ELF-1 (cell line): ENCODE results near the gene NDN.

Source experiments
- DNase-seq: peaks from one replicate; pipeline ENCODE4 v3.0.0-alpha.2; 2016; ENCODE audit warnings: low read depth, low spot score

The NDN gene

DNA sequence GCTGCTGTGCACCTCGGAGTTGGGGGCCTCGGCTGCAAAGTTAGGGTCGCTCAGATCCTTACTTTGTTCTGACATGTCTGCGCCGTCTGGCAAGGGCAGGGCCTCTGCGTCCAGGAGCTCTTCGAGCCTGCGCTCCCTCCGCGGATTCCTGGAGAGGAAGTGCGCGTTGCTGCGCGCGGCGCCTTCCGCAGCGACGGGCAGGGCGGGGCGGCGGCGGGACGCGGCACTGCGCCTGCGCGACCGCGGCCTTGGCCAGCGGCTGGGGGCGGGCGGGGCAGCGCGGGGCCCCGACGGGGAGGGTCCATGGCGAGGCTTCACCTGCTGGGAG is at the start of gene NDN:
Gene NDN, minus strand, starts transcription at position 163 of the 328 bp plus-strand sequence. Its CDS starts 88 bp downstream, at position 75.
- peak; percentile 62 for DNase-seq

DNA sequence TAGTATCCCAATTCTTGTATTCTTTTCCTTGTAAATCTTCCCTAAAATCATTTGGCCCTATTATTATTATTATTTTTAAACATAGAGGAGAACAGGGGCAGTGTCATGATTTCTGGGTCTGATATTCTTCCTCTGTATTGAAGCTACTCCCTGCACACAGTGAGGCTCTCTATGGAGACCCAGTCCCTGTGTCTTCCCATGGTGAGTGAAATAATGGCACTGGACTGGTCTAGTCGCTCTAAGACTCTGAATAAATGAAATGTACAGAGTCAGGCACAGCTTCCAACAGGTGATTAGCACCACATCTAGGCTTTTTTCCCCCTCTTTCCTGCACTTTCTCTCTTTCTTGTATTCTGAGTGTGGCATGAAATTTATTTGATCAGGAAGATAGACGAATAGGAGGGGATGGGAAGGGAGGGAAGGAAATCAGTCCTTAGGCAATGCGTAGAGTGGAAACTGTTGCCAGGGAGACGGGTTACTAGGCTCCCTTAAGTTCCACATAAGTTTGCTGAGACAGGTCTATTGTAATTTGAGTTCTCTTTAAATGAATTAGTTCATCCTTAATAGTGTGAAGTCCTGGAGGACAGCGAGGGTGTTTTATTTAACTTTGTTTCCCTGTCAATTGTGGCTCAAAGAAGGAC is 49.0 kb upstream of the NDN start:
- DNase-seq, result no peak

GRCh38 chr15:23734862-23735261 is 47.8 kb upstream of the NDN start:
- no peak for DNase-seq

DNA sequence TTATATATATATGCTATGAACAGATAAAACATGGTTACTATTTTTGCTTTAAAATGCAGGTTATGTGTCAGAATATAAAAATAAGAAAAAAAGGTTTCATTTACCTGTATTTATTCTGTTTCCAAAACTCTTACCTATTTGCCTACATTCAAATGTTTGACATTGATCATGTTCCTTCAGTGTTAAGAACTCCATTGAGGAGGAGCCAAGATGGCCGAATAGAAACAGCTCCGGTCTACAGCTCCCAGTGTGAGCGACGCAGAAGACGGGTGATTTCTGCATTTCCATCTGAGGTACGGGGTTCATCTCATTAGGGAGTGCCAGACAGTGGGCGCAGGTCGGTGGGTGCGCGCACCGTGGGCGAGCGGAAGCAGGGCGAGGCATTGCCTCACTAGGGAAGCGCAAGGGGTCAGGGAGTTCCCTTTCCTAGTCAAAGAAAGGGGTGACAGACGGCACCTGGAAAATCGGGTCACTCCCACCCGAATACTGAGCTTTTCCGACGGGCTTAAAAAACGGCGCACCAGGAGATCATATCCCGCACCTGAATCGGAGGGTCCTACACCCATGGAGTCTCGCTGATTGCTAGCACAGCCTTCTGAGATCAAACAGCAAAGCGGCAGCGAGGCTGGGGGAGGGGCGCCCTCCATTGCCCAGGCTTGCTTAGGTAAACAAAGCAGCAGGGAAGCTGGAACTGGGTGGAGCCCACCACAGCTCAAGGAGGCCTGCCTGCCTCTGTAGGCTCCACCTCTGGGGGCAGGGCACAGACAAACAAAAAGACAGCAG is 27.0 kb upstream of the NDN start:
- DNase-seq, result peak; percentile 66

GRCh38 chr15:23708332-23708731 is 21.2 kb upstream of the NDN start:
- no peak for DNase-seq

GRCh38 chr15:23695282-23695681 is 8.2 kb upstream of the NDN start:
- no peak for DNase-seq

- DNase-seq, result no peak
These were observed 7.5 kb upstream of the NDN start for GRCh38 chr15:23694592-23694991.

DNA sequence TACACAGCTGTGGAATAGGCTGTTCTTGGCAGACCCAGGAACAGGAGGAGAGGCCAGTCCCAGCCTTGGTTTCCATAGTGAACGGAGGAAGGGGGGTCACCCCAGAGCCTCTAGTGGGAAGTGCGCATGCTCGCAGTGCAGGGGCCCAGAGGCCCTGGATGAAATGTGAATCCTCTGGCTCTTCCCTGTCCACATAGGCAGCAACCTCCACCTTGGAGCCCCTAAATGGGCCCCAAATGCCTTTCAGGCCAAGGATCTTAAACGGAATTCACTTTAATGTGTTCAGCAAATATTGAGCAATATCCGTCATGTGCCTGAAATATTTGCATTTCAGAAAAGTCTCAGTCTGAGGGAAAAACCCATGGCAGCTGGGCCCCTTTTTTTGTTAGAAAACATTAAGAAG is 3.3 kb upstream of the NDN start:
- DNase-seq, result no peak

DNA sequence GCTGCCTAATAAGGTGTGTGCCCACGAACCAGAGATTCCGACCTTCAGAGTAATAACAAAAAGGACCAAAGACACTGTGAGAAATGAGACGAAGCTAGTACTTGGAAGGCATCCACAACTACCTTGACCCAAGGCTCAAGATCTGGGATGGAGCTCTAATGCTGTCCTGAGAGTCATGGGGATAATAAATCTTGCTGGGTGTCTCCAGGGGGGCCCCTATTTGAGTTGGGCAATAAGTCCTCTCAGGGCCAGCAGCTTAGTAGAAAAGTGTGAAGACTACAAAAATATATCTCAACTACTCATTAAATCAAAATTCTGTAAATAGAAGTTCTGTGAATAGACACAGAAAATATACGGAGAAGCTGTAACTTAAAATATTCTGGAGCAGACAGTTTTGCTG is 2.9 kb upstream of the NDN start:
- DNase-seq, result no peak

- DNase-seq, result peak; percentile 16
These were observed 501 bp downstream of the NDN start for GRCh38 chr15:23686466-23687142.

DNA sequence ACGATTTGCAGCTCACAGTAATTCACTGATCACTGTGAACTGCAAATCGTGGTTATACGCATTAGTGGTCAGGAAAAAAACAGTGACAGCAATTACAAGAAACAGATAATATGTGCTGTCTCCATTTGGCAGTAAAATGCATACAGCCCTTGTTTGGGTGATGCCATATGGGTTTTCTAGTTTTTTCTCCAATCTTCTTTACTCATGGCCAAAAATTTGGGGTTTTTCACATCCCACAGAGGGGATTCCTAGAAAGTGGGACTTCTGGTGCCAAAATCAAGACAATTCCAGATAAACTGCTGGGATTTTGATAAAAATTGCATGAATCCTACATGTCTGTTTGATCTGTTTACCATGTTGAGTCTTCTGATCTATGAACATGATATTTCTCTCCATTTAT is 15.6 kb downstream of the NDN start:
- DNase-seq, result no peak

DNA sequence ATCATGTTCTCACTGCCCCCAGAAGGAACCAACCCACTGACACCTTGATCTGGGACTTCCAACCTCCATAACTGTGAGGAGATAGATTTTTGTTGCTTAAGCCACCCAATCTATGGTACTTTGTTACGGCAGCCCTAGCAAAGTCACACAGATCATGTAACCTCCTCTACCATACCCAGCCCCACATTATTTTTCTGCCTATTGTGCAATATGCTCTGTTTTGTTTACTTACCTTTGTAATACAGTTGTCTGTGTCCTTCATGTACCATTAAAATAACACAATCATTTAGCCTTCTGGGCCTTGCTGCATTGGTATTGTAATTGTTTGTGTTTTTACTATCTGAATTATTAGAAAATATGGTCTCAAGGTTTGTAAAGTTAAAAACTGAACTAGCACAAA is 16.1 kb downstream of the NDN start:
- no peak for DNase-seq

DNA sequence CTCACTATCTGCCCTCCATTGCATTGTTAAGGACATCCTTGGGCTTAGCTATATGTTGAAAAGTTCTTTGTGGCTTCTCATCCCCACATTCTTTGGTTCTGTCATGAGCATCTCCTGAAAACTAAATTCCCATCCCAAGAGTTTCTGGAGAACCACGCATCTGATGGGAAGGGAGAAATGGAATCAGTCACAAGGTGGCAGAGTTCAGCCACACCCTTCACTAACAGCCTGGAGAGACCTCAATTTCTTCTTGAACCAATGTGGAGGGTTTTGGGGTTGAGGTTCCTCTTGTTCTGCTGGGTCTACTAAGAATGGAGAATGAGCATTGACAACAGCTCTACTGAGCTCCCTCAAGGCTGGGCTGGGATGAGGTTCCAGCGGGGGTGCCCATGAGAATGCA is 23.9 kb downstream of the NDN start:
- no peak for DNase-seq

DNA sequence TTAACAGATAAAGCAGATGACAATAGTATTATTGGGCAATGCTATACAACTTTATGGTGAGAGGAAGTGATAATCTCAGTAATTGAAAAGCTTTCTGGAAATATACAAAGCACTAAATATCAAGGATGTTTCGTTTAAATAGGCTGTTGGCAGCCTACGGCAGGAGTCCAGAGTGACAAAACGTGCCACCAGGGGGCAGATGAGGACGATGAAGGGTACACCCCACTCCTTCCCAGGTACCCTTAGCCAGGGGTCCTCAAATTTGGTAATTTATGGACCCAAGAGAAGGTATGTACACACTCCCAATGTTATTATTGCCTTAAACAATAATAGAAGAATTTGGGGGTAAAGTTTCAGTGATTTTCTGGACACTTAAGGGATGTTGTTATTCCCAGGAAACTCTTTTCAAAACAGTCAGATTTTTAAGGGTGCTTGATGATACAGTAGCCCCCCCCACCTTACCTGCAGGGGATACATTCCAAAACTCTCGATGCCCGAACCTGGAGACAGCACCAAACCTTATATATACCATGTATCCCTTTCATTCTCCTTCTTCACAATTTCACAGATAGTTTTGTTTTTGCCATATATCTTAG is 38.1 kb downstream of the NDN start:
- no peak for DNase-seq

GRCh38 chr15:23647421-23648370 is 39.4 kb downstream of the NDN start, which contains the start of gene MAGEL2:
Gene MAGEL2, minus strand, starts transcription at chr15:23647867. Its CDS starts 125 bp downstream, at chr15:23647742.
- DNase-seq, result peak; percentile 50

DNA sequence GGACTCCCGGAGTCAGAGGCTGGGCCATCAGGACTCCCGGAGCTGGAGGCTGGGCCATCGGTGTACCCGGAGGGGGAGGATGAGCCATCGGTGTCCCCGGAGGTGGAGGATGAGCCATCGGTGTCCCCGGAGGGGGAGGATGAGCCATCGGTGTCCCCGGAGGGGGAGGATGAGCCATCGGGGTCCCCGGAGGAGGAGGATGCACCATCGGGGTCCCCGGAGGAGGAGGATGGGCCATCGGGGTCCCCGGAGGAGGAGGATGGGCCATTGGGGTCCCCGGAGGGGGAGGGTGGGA is 40.2 kb downstream of the NDN start:
- no peak for DNase-seq

- no peak for DNase-seq
These were observed 40.7 kb downstream of the NDN start for GRCh38 chr15:23646165-23647000.

DNA sequence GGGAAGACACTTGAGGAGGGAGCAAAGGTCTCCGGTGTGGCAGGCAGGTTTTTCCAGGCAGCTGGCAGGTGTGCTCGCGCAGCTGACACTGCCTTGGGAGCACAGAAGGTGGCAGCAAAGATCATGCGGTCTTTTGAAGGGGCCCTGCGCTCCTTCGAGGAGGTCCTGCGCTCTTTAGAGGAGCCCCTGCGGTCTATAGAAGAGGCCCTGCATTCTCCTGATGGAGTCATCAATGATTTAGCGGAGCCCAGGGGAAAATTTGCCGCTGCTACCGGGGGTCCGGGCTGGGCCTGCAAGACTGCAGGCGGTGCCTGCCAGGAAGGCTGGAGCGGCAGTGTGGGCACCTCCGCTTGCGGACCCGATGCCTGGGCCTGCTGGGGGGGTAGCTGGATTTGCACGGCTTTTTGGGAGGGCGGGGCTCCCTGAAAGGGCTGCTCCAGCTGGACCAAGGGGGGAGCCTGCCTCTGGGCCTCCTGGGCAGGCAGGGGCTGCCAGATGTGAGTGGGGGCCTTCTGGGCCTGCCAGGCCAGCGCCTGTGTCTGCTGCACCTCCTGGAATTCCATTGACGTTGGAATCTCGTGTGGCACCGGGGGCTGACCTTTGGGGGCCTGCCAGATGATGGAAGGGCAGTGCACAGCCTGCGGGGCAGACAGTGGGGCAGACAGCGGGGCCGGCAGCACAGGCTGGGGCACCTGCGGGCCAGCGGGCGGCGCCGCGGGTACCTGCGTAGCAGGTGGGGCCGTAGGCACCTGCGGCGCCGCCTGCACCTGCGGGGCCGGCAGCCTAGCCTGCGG is 41.5 kb downstream of the NDN start:
- peak; percentile 67 for DNase-seq

DNA sequence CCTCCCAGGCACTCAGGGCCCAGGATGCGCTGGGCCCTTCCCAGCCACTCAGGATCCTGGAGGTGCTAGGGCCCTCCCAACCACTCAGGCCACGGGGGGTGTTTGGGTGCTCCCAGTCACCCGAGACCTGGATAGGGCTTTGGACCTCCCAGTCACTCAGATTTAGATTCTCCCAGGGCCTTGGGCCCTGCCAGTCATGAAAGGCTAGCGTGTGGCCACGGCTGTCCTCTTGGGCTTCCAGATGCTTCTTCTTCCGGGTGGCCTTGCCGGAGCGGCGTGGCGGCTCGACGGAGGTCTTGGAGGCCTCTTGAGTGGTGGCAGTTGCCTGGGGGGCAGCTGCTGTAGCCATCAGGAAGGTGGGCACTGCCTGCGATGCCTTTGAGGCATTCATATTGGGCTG is 42.3 kb downstream of the NDN start:
- no peak for DNase-seq
